B cell (primary cell): ENCODE measurements around the gene GRHL3. TPM values are rescaled to one million over a fixed set of nuclear protein-coding genes. Genes with fewer than 3 reads are reported as not detected.

Source experiments
- ATAC-seq: fragments of 200-7000 bp; cut with Tn5 transposase; one replicate; pipeline ENCODE4 v1.10.0; 2021; ENCODE audit warnings: low read depth, mild to moderate bottlenecking, moderate number of reproducible peaks, moderate library complexity
- CTCF ChIA-PET: fragments of 350-600 bp; sonication (Branson Sonifier 250); formaldehyde crosslinking; loops from one replicate; lab custom pipeline; 2021; ENCODE audit warnings: antibody characterized with exemption, inconsistent platforms; lab: Charles Lee
- POLR2A ChIA-PET: fragments of 350-600 bp; sonication (Branson Sonifier 250); formaldehyde crosslinking; loops from one replicate; lab custom pipeline; 2021; ENCODE audit warnings: antibody characterized with exemption; lab: Charles Lee
- DNase-seq: peaks from one replicate; pipeline ENCODE4 v3.0.0; 2013
- H2AFZ ChIP-seq: 2 replicates; pipeline ENCODE4 v1.6.1; 2012; ENCODE audit warnings: mild to moderate bottlenecking, low read depth, low read length; ENCODE audit not compliant: insufficient read depth, poor library complexity, severe bottlenecking
- H3K27ac ChIP-seq, 2 donors: 1 replicate in 1 of 2; 2 replicates in 1 of 2; pipeline ENCODE4 v1.5.1; 2012 to 2013; ENCODE audit warnings: low read length in 2 of 2, mild to moderate bottlenecking in 2 of 2, moderate library complexity in 1 of 2
- H3K27me3 ChIP-seq, 4 experiments: fragments of 200-600 bp in 1 of 4; sonication (generic) in 1 of 4; replicated peaks in 1 of 4; 1 replicate in 2 of 4; 2 replicates in 2 of 4; pipeline versions ENCODE4 v1.6.1 to v1.7.0; 2013 to 2016; ENCODE audit warnings: low read length in 3 of 4, mild to moderate bottlenecking in 2 of 4, mixed read lengths in 1 of 4, moderate library complexity in 1 of 4; ENCODE audit not compliant: insufficient read depth in 4 of 4, control insufficient read depth in 3 of 4; ENCODE audit errors: control extremely low read depth in 1 of 4
- H3K36me3 ChIP-seq, 2 experiments: replicated peaks in 1 of 2; 1 replicate in 1 of 2; 2 replicates in 1 of 2; pipeline versions ENCODE4 v1.6.1 to v1.7.1; 2013; ENCODE audit warnings: low read length in 1 of 2; ENCODE audit not compliant: insufficient read depth in 2 of 2, control insufficient read depth in 1 of 2; ENCODE audit errors: control extremely low read depth in 1 of 2, extremely low read depth in 1 of 2
- H3K4me1 ChIP-seq, 2 donors: fragments of 200-600 bp in 1 of 2; sonication (generic) in 1 of 2; 1 replicate in 1 of 2; 2 replicates in 1 of 2; pipeline versions ENCODE4 v1.5.1 to v1.6.1; 2013 to 2017; ENCODE audit warnings: low read length in 2 of 2; ENCODE audit not compliant: control insufficient read depth in 2 of 2, insufficient read depth in 2 of 2
- H3K4me2 ChIP-seq: replicated peaks from 2 replicates; pipeline ENCODE3; 2012; ENCODE audit warnings: mild to moderate bottlenecking, low read depth, low read length; ENCODE audit not compliant: poor library complexity, severe bottlenecking
- H3K4me3 ChIP-seq, 5 experiments: fragments of 200-600 bp in 1 of 5; sonication (generic) in 1 of 5; 1 replicate in 3 of 5; 2 replicates in 2 of 5; pipeline versions ENCODE4 v1.5.1 to v1.7.0; 2011 to 2016; ENCODE audit warnings: low read length in 4 of 5, mild to moderate bottlenecking in 4 of 5, low read depth in 2 of 5, control low read depth in 1 of 5, moderate library complexity in 1 of 5; ENCODE audit not compliant: insufficient read depth in 1 of 5; ENCODE audit errors: control extremely low read depth in 1 of 5, extremely low read depth in 1 of 5
- H3K79me2 ChIP-seq: fragments of 200-600 bp; sonication (generic); one replicate; pipeline ENCODE4 v1.6.0; 2016; ENCODE audit warnings: low read length; ENCODE audit not compliant: control insufficient read depth, insufficient read depth
- H3K9ac ChIP-seq: fragments of 200-600 bp; sonication (generic); 2 replicates; pipeline ENCODE4 v1.6.1; 2017; ENCODE audit warnings: mild to moderate bottlenecking, low read length, moderate library complexity
- H3K9me3 ChIP-seq, 3 donors: one replicate each; pipeline versions ENCODE4 v1.6.1 to v1.7.1; 2013; ENCODE audit warnings: low read length in 2 of 3; ENCODE audit not compliant: control insufficient read depth in 2 of 3, insufficient read depth in 1 of 3; ENCODE audit errors: control extremely low read depth in 1 of 3
- H4K20me1 ChIP-seq: 2 replicates; pipeline ENCODE4 v1.6.0; 2012; ENCODE audit warnings: mild to moderate bottlenecking, low read length; ENCODE audit not compliant: insufficient read depth, control insufficient read depth, poor library complexity, severe bottlenecking
- H3K27ac Mint-ChIP-seq: one replicate; pipeline ENCODE4 v1.8.0; 2021; ENCODE audit warnings: mixed read lengths
- H3K27me3 Mint-ChIP-seq: one replicate; pipeline ENCODE4 v1.8.0; 2021; ENCODE audit warnings: mixed read lengths
- H3K4me1 Mint-ChIP-seq: one replicate; pipeline ENCODE4 v1.8.0; 2021; ENCODE audit warnings: mixed read lengths
- H3K4me3 Mint-ChIP-seq: one replicate; pipeline ENCODE4 v1.8.0; 2021; ENCODE audit warnings: mixed read lengths
- H3K9me3 Mint-ChIP-seq: one replicate; pipeline ENCODE4 v1.8.0; 2022; ENCODE audit warnings: mixed read lengths; ENCODE audit not compliant: insufficient read depth
- EZH2 ChIP-seq: IDR thresholded peaks from 2 replicates; pipeline ENCODE4 v1.6.1; 2012; ENCODE audit warnings: borderline replicate concordance, low read depth, mild to moderate bottlenecking, moderate library complexity, low read length; ENCODE audit not compliant: insufficient read depth, poor library complexity, severe bottlenecking
- WGBS: methylation state at CpG from one replicate; pipeline ENCODE4 v1.1.5; 2013; ENCODE audit warnings: missing lambda C conversion rate; ENCODE audit not compliant: insufficient coverage; 5-methylcytosine and 5-hydroxymethylcytosine counted together
- intact Hi-C: fragments of 100-400 bp; cut with micrococcal nuclease; formaldehyde crosslinking; loops from one replicate; pipeline ENCODE4 v1.10.0; 2022
- polyA plus RNA-seq: library from polyadenylated mRNA; depleted of rRNA; stranded (reverse); fragments of >200 nt; gene quantifications from 2 replicates; pipeline ENCODE4 v1.2.3, GENCODE V29; 2012
- total RNA-seq, 2 donors: library from RNA; stranded (reverse); fragments of 120-200 nt in 1 of 2; gene quantifications; 1 replicate in 1 of 2; 2 replicates in 1 of 2; pipeline versions ENCODE4 v1.2.3 to v1.2.4, GENCODE V29; 2013 to 2022
- TF ChIP-seq, protein P1 (sequence below): fragments of 200-600 bp; IDR thresholded peaks from one replicate; pipeline ENCODE4 v1.8.0; 2022; ENCODE audit warnings: antibody characterized with exemption, mild to moderate bottlenecking

GRHL3 gene
- total and polyA plus RNA-seq, 2 donors (not counting 1 experiment from before 2014, with no cell fraction given), result not detected

- ATAC-seq (no peak), DNase-seq (no peak)
- POLR2A ChIA-PET, result no interaction called here
- TF ChIP-seq, protein P1, sequence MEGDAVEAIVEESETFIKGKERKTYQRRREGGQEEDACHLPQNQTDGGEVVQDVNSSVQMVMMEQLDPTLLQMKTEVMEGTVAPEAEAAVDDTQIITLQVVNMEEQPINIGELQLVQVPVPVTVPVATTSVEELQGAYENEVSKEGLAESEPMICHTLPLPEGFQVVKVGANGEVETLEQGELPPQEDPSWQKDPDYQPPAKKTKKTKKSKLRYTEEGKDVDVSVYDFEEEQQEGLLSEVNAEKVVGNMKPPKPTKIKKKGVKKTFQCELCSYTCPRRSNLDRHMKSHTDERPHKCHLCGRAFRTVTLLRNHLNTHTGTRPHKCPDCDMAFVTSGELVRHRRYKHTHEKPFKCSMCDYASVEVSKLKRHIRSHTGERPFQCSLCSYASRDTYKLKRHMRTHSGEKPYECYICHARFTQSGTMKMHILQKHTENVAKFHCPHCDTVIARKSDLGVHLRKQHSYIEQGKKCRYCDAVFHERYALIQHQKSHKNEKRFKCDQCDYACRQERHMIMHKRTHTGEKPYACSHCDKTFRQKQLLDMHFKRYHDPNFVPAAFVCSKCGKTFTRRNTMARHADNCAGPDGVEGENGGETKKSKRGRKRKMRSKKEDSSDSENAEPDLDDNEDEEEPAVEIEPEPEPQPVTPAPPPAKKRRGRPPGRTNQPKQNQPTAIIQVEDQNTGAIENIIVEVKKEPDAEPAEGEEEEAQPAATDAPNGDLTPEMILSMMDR, result no peak
- TF ChIP-seq EZH2, result no peak
- Histone ChIP-seq H3K79me2 (no peaks in the 10 kb centered on the region), H3K4me3 (no peak overlapping the region), H3K9ac (no peak overlapping the region), H3K9me3 (no peaks in the 10 kb centered on the region), H3K27ac (no peak overlapping the region), H3K4me2 (no peak overlapping the region), H4K20me1 (no peaks in the 10 kb centered on the region), H3K4me1 (no peaks in the 10 kb centered on the region), H2AFZ (no peak overlapping the region), H3K27me3 (peaks cover 0 to 15% (median 2%) of the 10 kb centered on the region in 4 experiments), H3K36me3 (no peaks in the 10 kb centered on the region)
- intact Hi-C loops, result no loop called here
- no peak overlapping the region for H3K27ac Mint-ChIP-seq
- CTCF ChIA-PET, result no interaction called here
- H3K4me1 Mint-ChIP-seq, result no peaks in the 10 kb centered on the region
- peaks cover 33% of the 10 kb centered on the region for H3K27me3 Mint-ChIP-seq
- no peaks in the 10 kb centered on the region for H3K9me3 Mint-ChIP-seq
- WGBS, result 95% methylated on average over 2 of the region's 4 CpGs
- no peak overlapping the region for H3K4me3 Mint-ChIP-seq
Measured at GRCh38 chr1:24303600-24303999, 15.6 kb upstream of the GRHL3 start.

DNA sequence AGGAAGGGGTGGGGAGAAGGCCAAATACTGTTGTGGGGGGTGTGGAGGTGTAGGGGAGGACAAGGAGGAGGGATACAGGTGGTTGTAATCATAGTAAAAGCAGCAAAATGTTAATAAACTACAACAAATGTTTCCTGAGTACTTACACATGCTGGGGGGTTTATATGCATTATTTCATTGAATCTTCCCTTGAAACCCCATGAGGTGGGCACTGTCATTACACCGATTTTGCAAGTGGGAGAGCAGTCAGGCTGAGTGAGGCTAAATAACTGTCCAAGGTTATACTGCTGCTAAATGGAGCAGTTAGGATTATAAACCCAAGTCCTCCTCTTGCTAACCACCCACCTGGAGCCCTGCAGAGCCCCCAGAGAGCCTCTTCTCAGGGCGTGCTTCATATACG, 14.4 kb upstream of the GRHL3 start:
- POLR2A ChIA-PET, result no interaction called here
- intact Hi-C loops, result no loop called here
- CTCF ChIA-PET, result no interaction called here

More for the DNA sequence above, 14.4 kb upstream of the GRHL3 start:
- Histone ChIP-seq H3K36me3 (no peaks in the 10 kb centered on the region), H3K27ac (no peak overlapping the region), H2AFZ (no peak overlapping the region), H4K20me1 (no peaks in the 10 kb centered on the region), H3K4me2 (no peak overlapping the region), H3K9ac (no peak overlapping the region), H3K79me2 (no peaks in the 10 kb centered on the region), H3K4me1 (no peaks in the 10 kb centered on the region), H3K9me3 (no peaks in the 10 kb centered on the region), H3K4me3 (no peak overlapping the region), H3K27me3 (peaks cover 0 to 15% (median 2%) of the 10 kb centered on the region in 4 experiments)
- Mint-ChIP-seq H3K27ac (no peak overlapping the region), H3K9me3 (no peaks in the 10 kb centered on the region), H3K4me1 (no peaks in the 10 kb centered on the region), H3K27me3 (peaks cover 33% of the 10 kb centered on the region), H3K4me3 (no peak overlapping the region)
- no CpG with 5 or more reads among the region's 3 CpGs for WGBS
- no peak for DNase-seq
- ATAC-seq, result no peak
- no peak for TF ChIP-seq EZH2
- TF ChIP-seq, protein P1, result no peak
